SK-N-SH treated with all-trans-retinoic acid at 6 μM for 48 hours (cell line): ENCODE results near the gene PTCHD1.

Source experiments
- ATAC-seq: fragments of 200-7000 bp; cut with Tn5 transposase; 3 replicates; pipeline ENCODE4 v1.9.1; 2020; ENCODE audit warnings: mild to moderate bottlenecking, moderate library complexity
- ARNTL ChIP-seq: fragments of 450-650 bp; formaldehyde crosslinking; IDR thresholded peaks from 2 replicates; pipeline ENCODE4 v1.5.0; 2020; ENCODE audit warnings: low read depth, mild to moderate bottlenecking, moderate library complexity, borderline replicate concordance
- BACH2 ChIP-seq: fragments of 250-450 bp; sonication (Bioruptor Pico); IDR thresholded peaks from 2 replicates; pipeline ENCODE4 v1.9.0; 2021; ENCODE audit warnings: mild to moderate bottlenecking, borderline replicate concordance
- CSDC2 ChIP-seq: fragments of 250-450 bp; sonication (Bioruptor Pico); IDR thresholded peaks from 2 replicates; pipeline ENCODE4 v1.5.0; 2020; ENCODE audit warnings: mild to moderate bottlenecking, moderate library complexity
- GLIS3 ChIP-seq: fragments of 250-450 bp; sonication (Bioruptor Pico); IDR thresholded peaks from 2 replicates; pipeline ENCODE4 v1.5.0; 2020; ENCODE audit warnings: mild to moderate bottlenecking, moderate library complexity
- ISL1 ChIP-seq: fragments of 250-450 bp; sonication (Bioruptor Pico); IDR thresholded peaks from 2 replicates; pipeline ENCODE4 v2.1.2; 2022; ENCODE audit warnings: mild to moderate bottlenecking, moderate library complexity
- OSR1 ChIP-seq: fragments of 250-450 bp; sonication (Bioruptor Pico); IDR thresholded peaks from 2 replicates; pipeline ENCODE4 v1.8.0; 2022; ENCODE audit warnings: moderate library complexity, mild to moderate bottlenecking, inconsistent platforms
- PPARA ChIP-seq: fragments of 250-450 bp; sonication (Bioruptor Pico); IDR thresholded peaks from 2 replicates; pipeline ENCODE4 v1.5.0; 2020; ENCODE audit warnings: mild to moderate bottlenecking, borderline replicate concordance
- RARB ChIP-seq: fragments of 250-450 bp; sonication (Bioruptor Pico); IDR thresholded peaks from 2 replicates; pipeline ENCODE4 v1.8.0; 2021; ENCODE audit warnings: mild to moderate bottlenecking, moderate library complexity
- SNAI2 ChIP-seq: fragments of 250-450 bp; sonication (Bioruptor Pico); IDR thresholded peaks from 2 replicates; pipeline ENCODE4 v1.5.0; 2020; ENCODE audit warnings: mild to moderate bottlenecking, moderate library complexity
- TCF4 ChIP-seq: fragments of 250-450 bp; sonication (Bioruptor Pico); IDR thresholded peaks from 2 replicates; pipeline ENCODE4 v1.8.0; 2021; ENCODE audit warnings: mild to moderate bottlenecking, moderate library complexity, borderline replicate concordance
- TOX ChIP-seq: fragments of 250-450 bp; sonication (Bioruptor Pico); IDR thresholded peaks from 2 replicates; pipeline ENCODE4 v1.8.0; 2021; ENCODE audit warnings: mild to moderate bottlenecking, moderate library complexity, borderline replicate concordance
- ZC3H10 ChIP-seq: fragments of 250-450 bp; sonication (Bioruptor Pico); IDR thresholded peaks from 2 replicates; pipeline ENCODE4 v1.5.1; 2021; ENCODE audit warnings: mild to moderate bottlenecking, moderate library complexity
- ZFP3 ChIP-seq: fragments of 250-450 bp; sonication (Bioruptor Pico); IDR thresholded peaks from 2 replicates; pipeline ENCODE4 v1.5.0; 2020; ENCODE audit warnings: mild to moderate bottlenecking, moderate library complexity
- ZFP30 ChIP-seq: fragments of 450-650 bp; formaldehyde crosslinking; IDR thresholded peaks from 2 replicates; pipeline ENCODE4 v1.5.0; 2022; ENCODE audit warnings: mild to moderate bottlenecking, moderate library complexity
- ZNF565 ChIP-seq: fragments of 450-650 bp; formaldehyde crosslinking; conservative IDR thresholded peaks from 2 replicates; pipeline ENCODE4 v1.5.0; 2020; ENCODE audit warnings: low read depth, mild to moderate bottlenecking, moderate library complexity
- ZNF70 ChIP-seq: fragments of 450-650 bp; formaldehyde crosslinking; IDR thresholded peaks from 2 replicates; pipeline ENCODE4 v1.5.0; 2020; ENCODE audit warnings: mild to moderate bottlenecking, moderate library complexity
- ZNF8 ChIP-seq: fragments of 450-650 bp; formaldehyde crosslinking; IDR thresholded peaks from 2 replicates; pipeline ENCODE4 v1.5.0; 2020; ENCODE audit warnings: mild to moderate bottlenecking, moderate library complexity
- TF ChIP-seq, protein P1 (sequence below): fragments of 250-450 bp; sonication (Bioruptor Pico); IDR thresholded peaks from 2 replicates; pipeline ENCODE4 v1.8.0; 2020; ENCODE audit warnings: mild to moderate bottlenecking, moderate library complexity, borderline replicate concordance
- TF ChIP-seq, protein P2 (sequence below): fragments of 250-450 bp; sonication (Bioruptor Pico); IDR thresholded peaks from 2 replicates; pipeline ENCODE4 v1.5.1; 2020; ENCODE audit warnings: low read depth, mild to moderate bottlenecking, moderate library complexity
- TF ChIP-seq, protein P3 (sequence below): fragments of 250-450 bp; sonication (Bioruptor Pico); IDR thresholded peaks from 2 replicates; pipeline ENCODE4 v1.8.0; 2021; ENCODE audit warnings: low read depth, mild to moderate bottlenecking, moderate library complexity, borderline replicate concordance
- TF ChIP-seq, protein P4 (sequence below): fragments of 250-450 bp; sonication (Bioruptor Pico); IDR thresholded peaks from 2 replicates; pipeline ENCODE4 v1.5.0; 2020; ENCODE audit warnings: mild to moderate bottlenecking, moderate library complexity
- TF ChIP-seq, protein P5 (sequence below): fragments of 250-450 bp; sonication (Bioruptor Pico); IDR thresholded peaks from 2 replicates; pipeline ENCODE4 v1.5.1; 2021; ENCODE audit warnings: mild to moderate bottlenecking, moderate library complexity

Gene PTCHD1

DNA sequence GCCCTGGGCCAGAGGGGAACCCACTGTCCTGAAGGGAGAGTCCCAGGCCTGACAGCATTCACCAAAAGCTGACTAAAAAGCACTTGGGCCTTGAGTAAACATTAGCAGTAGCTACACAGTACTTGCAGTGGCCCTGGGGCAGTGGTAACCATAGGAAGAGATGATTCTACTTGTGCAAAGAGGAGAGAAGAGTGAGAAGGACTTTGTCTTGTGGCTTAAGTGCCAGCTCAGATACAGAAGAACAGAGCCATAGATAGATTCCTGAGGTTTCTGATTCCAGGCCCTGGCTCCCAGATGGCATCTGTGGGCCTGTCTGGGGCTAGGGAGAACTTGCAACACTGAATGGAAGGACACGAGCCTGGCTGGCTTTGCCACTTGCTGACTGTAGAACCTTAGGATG, 100.5 kb downstream of the PTCHD1 start:
- ATAC-seq, result no peak

DNA sequence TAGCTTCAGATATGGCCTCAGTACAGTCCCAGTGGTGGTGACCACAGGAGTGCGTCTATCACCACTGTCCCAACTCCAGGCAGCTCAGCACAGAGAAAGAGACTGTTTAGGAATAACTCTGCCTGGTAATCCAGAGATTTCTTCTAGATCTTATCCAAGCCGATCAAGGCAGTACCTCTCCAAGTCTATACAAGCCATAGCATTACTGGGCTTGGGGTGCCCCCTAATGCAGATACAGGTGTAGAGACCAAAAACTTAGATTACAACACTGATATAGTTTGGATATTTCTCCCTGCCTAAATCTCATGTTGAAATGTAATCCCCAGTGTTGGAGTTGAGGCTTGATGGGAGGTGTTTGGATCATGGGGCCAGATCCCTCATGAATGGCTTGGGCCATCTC, 100.9 kb downstream of the PTCHD1 start:
- no peak for TF ChIP-seq PPARA (CRISPR knock-in tag)
- no peak for TF ChIP-seq ZFP3 (CRISPR knock-in tag)
- no peak for TF ChIP-seq GLIS3 (CRISPR knock-in tag)
- no peak for TF ChIP-seq ZNF565
- TF ChIP-seq ZNF70, result no peak
- no peak for TF ChIP-seq TCF4 (CRISPR knock-in tag)
- TF ChIP-seq CSDC2 (CRISPR knock-in tag), result no peak
- no peak for TF ChIP-seq RARB (CRISPR knock-in tag)
- TF ChIP-seq TOX (CRISPR knock-in tag), result no peak
- no peak for TF ChIP-seq ZFP30 (CRISPR knock-in tag)
- no peak for TF ChIP-seq ARNTL (CRISPR knock-in tag)
- no peak for TF ChIP-seq ZC3H10 (CRISPR knock-in tag)
- TF ChIP-seq, protein P1, sequence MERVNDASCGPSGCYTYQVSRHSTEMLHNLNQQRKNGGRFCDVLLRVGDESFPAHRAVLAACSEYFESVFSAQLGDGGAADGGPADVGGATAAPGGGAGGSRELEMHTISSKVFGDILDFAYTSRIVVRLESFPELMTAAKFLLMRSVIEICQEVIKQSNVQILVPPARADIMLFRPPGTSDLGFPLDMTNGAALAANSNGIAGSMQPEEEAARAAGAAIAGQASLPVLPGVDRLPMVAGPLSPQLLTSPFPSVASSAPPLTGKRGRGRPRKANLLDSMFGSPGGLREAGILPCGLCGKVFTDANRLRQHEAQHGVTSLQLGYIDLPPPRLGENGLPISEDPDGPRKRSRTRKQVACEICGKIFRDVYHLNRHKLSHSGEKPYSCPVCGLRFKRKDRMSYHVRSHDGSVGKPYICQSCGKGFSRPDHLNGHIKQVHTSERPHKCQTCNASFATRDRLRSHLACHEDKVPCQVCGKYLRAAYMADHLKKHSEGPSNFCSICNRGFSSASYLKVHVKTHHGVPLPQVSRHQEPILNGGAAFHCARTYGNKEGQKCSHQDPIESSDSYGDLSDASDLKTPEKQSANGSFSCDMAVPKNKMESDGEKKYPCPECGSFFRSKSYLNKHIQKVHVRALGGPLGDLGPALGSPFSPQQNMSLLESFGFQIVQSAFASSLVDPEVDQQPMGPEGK (CRISPR knock-in tag), result no peak
- TF ChIP-seq, protein P2, sequence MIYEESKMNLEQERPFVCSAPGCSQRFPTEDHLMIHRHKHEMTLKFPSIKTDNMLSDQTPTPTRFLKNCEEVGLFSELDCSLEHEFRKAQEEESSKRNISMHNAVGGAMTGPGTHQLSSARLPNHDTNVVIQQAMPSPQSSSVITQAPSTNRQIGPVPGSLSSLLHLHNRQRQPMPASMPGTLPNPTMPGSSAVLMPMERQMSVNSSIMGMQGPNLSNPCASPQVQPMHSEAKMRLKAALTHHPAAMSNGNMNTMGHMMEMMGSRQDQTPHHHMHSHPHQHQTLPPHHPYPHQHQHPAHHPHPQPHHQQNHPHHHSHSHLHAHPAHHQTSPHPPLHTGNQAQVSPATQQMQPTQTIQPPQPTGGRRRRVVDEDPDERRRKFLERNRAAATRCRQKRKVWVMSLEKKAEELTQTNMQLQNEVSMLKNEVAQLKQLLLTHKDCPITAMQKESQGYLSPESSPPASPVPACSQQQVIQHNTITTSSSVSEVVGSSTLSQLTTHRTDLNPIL, result no peak
- TF ChIP-seq ISL1 (CRISPR knock-in tag), result no peak
- no peak for TF ChIP-seq SNAI2 (CRISPR knock-in tag)
- no peak for ATAC-seq

More for the DNA sequence above, 100.5 kb downstream of the PTCHD1 start:
- no peak for TF ChIP-seq PPARA (CRISPR knock-in tag)
- no peak for TF ChIP-seq SNAI2 (CRISPR knock-in tag)
- no peak for TF ChIP-seq ISL1 (CRISPR knock-in tag)
- no peak for TF ChIP-seq ZNF8 (CRISPR knock-in tag)
- TF ChIP-seq, protein P2, result no peak
- TF ChIP-seq OSR1 (CRISPR knock-in tag), result no peak
- TF ChIP-seq, protein P1 (CRISPR knock-in tag), result no peak
- TF ChIP-seq, all 23 proteins: peak for 0

DNA sequence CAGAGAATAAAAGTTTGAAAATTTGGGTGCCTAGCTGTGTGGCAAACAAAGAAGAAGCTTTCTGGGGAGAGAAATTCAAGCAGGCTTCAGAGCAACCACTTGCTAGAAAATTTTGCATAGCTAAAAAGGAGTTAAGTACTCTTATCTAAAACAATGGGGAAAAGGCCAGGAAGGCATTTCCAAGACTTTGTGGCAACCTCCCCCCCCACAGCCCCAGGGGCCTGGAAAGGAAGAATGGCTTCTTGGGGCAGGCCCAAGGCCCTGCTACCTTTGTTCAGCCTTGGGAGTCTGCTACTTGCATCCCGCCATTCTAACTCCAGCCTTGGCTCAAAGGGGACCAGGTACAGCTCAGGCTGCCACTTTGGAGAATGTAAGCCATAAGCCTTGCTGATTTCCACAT, 102.2 kb downstream of the PTCHD1 start:
- ATAC-seq, result no peak
- TF ChIP-seq, protein P1 (CRISPR knock-in tag), result no peak
- TF ChIP-seq, protein P3, sequence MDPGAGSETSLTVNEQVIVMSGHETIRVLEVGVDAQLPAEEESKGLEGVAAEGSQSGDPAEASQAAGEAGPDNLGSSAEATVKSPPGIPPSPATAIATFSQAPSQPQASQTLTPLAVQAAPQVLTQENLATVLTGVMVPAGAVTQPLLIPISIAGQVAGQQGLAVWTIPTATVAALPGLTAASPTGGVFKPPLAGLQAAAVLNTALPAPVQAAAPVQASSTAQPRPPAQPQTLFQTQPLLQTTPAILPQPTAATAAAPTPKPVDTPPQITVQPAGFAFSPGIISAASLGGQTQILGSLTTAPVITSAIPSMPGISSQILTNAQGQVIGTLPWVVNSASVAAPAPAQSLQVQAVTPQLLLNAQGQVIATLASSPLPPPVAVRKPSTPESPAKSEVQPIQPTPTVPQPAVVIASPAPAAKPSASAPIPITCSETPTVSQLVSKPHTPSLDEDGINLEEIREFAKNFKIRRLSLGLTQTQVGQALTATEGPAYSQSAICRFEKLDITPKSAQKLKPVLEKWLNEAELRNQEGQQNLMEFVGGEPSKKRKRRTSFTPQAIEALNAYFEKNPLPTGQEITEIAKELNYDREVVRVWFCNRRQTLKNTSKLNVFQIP (CRISPR knock-in tag), result no peak
- TF ChIP-seq, protein P4, sequence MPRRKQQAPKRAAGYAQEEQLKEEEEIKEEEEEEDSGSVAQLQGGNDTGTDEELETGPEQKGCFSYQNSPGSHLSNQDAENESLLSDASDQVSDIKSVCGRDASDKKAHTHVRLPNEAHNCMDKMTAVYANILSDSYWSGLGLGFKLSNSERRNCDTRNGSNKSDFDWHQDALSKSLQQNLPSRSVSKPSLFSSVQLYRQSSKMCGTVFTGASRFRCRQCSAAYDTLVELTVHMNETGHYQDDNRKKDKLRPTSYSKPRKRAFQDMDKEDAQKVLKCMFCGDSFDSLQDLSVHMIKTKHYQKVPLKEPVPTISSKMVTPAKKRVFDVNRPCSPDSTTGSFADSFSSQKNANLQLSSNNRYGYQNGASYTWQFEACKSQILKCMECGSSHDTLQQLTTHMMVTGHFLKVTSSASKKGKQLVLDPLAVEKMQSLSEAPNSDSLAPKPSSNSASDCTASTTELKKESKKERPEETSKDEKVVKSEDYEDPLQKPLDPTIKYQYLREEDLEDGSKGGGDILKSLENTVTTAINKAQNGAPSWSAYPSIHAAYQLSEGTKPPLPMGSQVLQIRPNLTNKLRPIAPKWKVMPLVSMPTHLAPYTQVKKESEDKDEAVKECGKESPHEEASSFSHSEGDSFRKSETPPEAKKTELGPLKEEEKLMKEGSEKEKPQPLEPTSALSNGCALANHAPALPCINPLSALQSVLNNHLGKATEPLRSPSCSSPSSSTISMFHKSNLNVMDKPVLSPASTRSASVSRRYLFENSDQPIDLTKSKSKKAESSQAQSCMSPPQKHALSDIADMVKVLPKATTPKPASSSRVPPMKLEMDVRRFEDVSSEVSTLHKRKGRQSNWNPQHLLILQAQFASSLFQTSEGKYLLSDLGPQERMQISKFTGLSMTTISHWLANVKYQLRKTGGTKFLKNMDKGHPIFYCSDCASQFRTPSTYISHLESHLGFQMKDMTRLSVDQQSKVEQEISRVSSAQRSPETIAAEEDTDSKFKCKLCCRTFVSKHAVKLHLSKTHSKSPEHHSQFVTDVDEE (CRISPR knock-in tag), result no peak
- TF ChIP-seq, protein P5, sequence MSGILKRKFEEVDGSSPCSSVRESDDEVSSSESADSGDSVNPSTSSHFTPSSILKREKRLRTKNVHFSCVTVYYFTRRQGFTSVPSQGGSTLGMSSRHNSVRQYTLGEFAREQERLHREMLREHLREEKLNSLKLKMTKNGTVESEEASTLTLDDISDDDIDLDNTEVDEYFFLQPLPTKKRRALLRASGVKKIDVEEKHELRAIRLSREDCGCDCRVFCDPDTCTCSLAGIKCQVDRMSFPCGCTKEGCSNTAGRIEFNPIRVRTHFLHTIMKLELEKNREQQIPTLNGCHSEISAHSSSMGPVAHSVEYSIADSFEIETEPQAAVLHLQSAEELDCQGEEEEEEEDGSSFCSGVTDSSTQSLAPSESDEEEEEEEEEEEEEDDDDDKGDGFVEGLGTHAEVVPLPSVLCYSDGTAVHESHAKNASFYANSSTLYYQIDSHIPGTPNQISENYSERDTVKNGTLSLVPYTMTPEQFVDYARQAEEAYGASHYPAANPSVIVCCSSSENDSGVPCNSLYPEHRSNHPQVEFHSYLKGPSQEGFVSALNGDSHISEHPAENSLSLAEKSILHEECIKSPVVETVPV (CRISPR knock-in tag), result no peak
- TF ChIP-seq ZFP30 (CRISPR knock-in tag) (no peak), ZNF70 (no peak), BACH2 (CRISPR knock-in tag) (no peak), TOX (CRISPR knock-in tag) (no peak), SNAI2 (CRISPR knock-in tag) (no peak)
- TF ChIP-seq, all 23 proteins: peak for 0
